Keratinocyte (primary cell): ENCODE results near the gene DSTN.

Source experiments
- CTCF ChIP-seq, 3 experiments: IDR thresholded peaks in 1 of 3; conservative IDR thresholded peaks in 1 of 3; optimal IDR thresholded peaks in 1 of 3; 2 replicates in 2 of 3; 3 replicates in 1 of 3; pipeline versions ENCODE3 to v1.5.1; 2011; ENCODE audit warnings: low read length in 3 of 3, mild to moderate bottlenecking in 3 of 3, moderate library complexity in 2 of 3, control low read depth in 1 of 3, inconsistent platforms in 1 of 3; ENCODE audit not compliant: insufficient read depth in 2 of 3; ENCODE audit errors: extremely low read depth in 1 of 3
- EZH2 ChIP-seq: IDR thresholded peaks from one replicate; pipeline ENCODE4 v1.6.1; 2012; ENCODE audit warnings: inconsistent platforms, mild to moderate bottlenecking, low read length, moderate library complexity

GRCh38 chr20:17568972-17569521, 828 bp upstream of the DSTN start:
- no peak for TF ChIP-seq EZH2
- no peak for TF ChIP-seq CTCF (optimal IDR thresholded peaks at IDR 0.05 in 1 of 3, IDR thresholded peaks at IDR 0.05 in 1 of 3, conservative IDR thresholded peaks at IDR 0.05 in 1 of 3; ENCODE audit: extremely low read depth in 1 of 3, insufficient read depth in 2 of 3, low read length in 3 of 3)
